ENCODE data around the gene PTPRG. TPM values are rescaled to one million over a fixed set of nuclear protein-coding genes. Genes with fewer than 3 reads are reported as not detected.
A peak's percentile ranks its signal among the peaks of the same experiment; 100 is the strongest.

PTPRG gene
- total and polyA plus RNA-seq, 10 of the 15 experiments (the other 5 are each of a cell fraction or from before 2014, with no cell fraction given) = 0.29 to 20.7 (median 1.4) TPM

DNA sequence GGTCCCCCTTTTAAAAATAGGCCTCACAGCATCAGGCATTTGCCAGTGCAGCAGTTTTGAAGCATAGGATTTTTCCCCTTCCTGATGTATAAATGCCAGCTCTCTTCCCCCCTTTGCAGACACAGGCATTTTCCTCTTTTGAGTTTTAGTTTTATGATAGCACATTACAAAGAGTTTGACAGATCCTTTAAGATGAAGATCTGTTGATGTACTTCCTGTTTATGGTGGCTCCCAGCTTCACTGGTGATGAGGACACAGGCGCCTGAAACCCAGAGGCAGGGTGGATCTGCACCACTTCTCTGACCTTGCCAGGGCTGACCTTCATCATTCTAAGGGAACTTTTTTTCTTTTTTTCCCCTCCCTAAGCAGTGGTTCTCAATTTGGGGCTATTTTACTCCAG lies 243.4 kb downstream of the PTPRG start:
- intact Hi-C loops (cut with micrococcal nuclease; ENCODE audit: unreplicated experiment) = no loop called here
- ChIA-PET SMC1A (ENCODE audit: uncharacterized antibody, unreplicated experiment) (interaction anchor here (0.6 to 2.5 kb wide), 6 partner anchors 10 to 740 kb away, joined by 3 to 12 read pairs (median 4); no protein-coding TSS in a partner anchor), RAD21 (ENCODE audit: unreplicated experiment) (interaction anchor here (1.0 to 1.5 kb wide), 3 partner anchors 10 to 229 kb away, joined by 3 to 4 read pairs (median 3); no protein-coding TSS in a partner anchor), CTCF (interaction anchor here (1.3 kb wide), 1 partner anchor 9 kb away, joined by 5 read pairs; no protein-coding TSS in a partner anchor), POLR2A (interaction anchor here (0.6 kb wide), 1 partner anchor 15 kb away, joined by 3 read pairs; no protein-coding TSS in a partner anchor)
- Histone ChIP-seq H3K9me3 (replicated peaks; ENCODE audit: control insufficient read depth, insufficient read depth, low read length) (no peaks in the 10 kb centered on the region), H2AFZ (ENCODE audit: control insufficient read depth, low read depth, low read length) (no peak overlapping the region), H3K36me3 (ENCODE audit: control insufficient read depth in 2 of 2, insufficient read depth in 2 of 2, low read length in 1 of 2) (no peaks in the 10 kb centered on the region), H3K27me3 (replicated peaks in 1 of 2; ENCODE audit: control insufficient read depth in 2 of 2, insufficient read depth in 2 of 2, low read length in 1 of 2) (no peaks in the 10 kb centered on the region), H3K4me2 (ENCODE audit: control insufficient read depth, insufficient read depth) (no peak overlapping the region), H3K27ac (ENCODE audit: control insufficient read depth, insufficient read depth) (no peak overlapping the region), H3K4me1 (ENCODE audit: control insufficient read depth, insufficient read depth, low read length) (no peaks in the 10 kb centered on the region), H4K20me1 (ENCODE audit: control insufficient read depth, insufficient read depth) (no peaks in the 10 kb centered on the region), H3K4me3 (no peak overlapping the region), H3K79me2 (ENCODE audit: control insufficient read depth, insufficient read depth, low read length) (no peaks in the 10 kb centered on the region), H3K9ac (ENCODE audit: control insufficient read depth, insufficient read depth, low read length) (no peak overlapping the region)
- ATAC-seq (peak; percentile 67), DNase-seq (ENCODE audit: low read depth, low spot score) (no peak), FAIRE-seq (peak; percentile 41)
- no TSS peak for BruUV-seq (replicated peaks)
- 92% methylated on average over 1 of the region's 1 CpG for WGBS (ENCODE audit: insufficient coverage, insufficient replicate concordance, low lambda C conversion rate, missing lambda C conversion rate)
- in situ Hi-C loops (cut with MboI) = no loop called here
- TF ChIP-seq DPF2 (IDR thresholded peaks at IDR 0.05) (no peak), YY1 (IDR thresholded peaks at IDR 0.05; ENCODE audit: low read depth, low read length) (no peak), NFYB (IDR thresholded peaks at IDR 0.05; ENCODE audit: insufficient read depth, low read depth, low read length) (no peak), CBFB (IDR thresholded peaks at IDR 0.05; ENCODE audit: low read depth) (no peak), NFIC (IDR thresholded peaks at IDR 0.05; ENCODE audit: low read depth, low read length) (no peak), ZNF622 (IDR thresholded peaks at IDR 0.05) (no peak), TCF7 (IDR thresholded peaks at IDR 0.05; ENCODE audit: borderline replicate concordance) (no peak), GABPA (IDR thresholded peaks at IDR 0.05; ENCODE audit: low read depth) (no peak), SMARCA5 (IDR thresholded peaks at IDR 0.05) (no peak), MTA3 (IDR thresholded peaks at IDR 0.05; ENCODE audit: borderline replicate concordance, low read length) (no peak), ZNF24 (IDR thresholded peaks at IDR 0.05) (no peak)
- TF ChIP-seq, protein P1, sequence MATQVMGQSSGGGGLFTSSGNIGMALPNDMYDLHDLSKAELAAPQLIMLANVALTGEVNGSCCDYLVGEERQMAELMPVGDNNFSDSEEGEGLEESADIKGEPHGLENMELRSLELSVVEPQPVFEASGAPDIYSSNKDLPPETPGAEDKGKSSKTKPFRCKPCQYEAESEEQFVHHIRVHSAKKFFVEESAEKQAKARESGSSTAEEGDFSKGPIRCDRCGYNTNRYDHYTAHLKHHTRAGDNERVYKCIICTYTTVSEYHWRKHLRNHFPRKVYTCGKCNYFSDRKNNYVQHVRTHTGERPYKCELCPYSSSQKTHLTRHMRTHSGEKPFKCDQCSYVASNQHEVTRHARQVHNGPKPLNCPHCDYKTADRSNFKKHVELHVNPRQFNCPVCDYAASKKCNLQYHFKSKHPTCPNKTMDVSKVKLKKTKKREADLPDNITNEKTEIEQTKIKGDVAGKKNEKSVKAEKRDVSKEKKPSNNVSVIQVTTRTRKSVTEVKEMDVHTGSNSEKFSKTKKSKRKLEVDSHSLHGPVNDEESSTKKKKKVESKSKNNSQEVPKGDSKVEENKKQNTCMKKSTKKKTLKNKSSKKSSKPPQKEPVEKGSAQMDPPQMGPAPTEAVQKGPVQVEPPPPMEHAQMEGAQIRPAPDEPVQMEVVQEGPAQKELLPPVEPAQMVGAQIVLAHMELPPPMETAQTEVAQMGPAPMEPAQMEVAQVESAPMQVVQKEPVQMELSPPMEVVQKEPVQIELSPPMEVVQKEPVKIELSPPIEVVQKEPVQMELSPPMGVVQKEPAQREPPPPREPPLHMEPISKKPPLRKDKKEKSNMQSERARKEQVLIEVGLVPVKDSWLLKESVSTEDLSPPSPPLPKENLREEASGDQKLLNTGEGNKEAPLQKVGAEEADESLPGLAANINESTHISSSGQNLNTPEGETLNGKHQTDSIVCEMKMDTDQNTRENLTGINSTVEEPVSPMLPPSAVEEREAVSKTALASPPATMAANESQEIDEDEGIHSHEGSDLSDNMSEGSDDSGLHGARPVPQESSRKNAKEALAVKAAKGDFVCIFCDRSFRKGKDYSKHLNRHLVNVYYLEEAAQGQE (IDR thresholded peaks at IDR 0.05; ENCODE audit: low read depth, low read length) = no peak
